IPS-15b (cell line): ENCODE measurements around the gene SSMEM1.

Source experiments
- H3K27me3 ChIP-seq: one replicate; pipeline ENCODE4 v1.6.1; 2013; ENCODE audit warnings: low read length; ENCODE audit not compliant: control insufficient read depth, insufficient read depth
- H3K36me3 ChIP-seq: one replicate; pipeline ENCODE4 v1.6.1; 2013; ENCODE audit warnings: low read length; ENCODE audit not compliant: control insufficient read depth, insufficient read depth
- H3K4me1 ChIP-seq: one replicate; pipeline ENCODE4 v1.6.1; 2013; ENCODE audit warnings: mild to moderate bottlenecking, low read length; ENCODE audit not compliant: control insufficient read depth, insufficient read depth
- H3K4me3 ChIP-seq: one replicate; pipeline ENCODE4 v1.5.1; 2013; ENCODE audit warnings: low read depth, low read length
- H3K9ac ChIP-seq: one replicate; pipeline ENCODE4 v1.6.1; 2013; ENCODE audit warnings: low read depth, mild to moderate bottlenecking, low read length
- H3K9me3 ChIP-seq: one replicate; pipeline ENCODE4 v1.6.1; 2013; ENCODE audit warnings: mild to moderate bottlenecking, low read length; ENCODE audit not compliant: control insufficient read depth, insufficient read depth

Gene SSMEM1

DNA sequence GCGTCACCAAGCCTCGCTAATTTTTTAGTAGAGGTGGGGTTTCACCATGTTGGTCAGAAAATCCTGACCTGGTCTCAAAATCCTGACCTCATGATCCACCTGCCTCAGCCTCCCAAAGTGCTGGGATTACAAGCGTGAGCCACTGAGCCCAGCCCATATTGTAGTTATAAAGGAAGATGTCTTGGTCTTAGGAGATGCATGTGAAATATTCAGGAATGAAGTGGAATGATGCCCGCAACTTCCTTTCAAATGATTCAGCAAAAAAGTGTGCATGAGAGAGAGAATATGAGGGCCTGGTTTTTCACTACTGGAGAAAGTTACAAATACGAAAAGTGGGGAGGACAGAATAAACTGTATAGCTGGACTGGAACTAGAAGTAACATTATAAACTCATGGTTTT lies 18.3 kb upstream of the SSMEM1 start:
- Histone ChIP-seq H3K9ac (no peak overlapping the region), H3K9me3 (no peaks in the 10 kb centered on the region), H3K36me3 (peaks cover 9% of the 10 kb centered on the region), H3K27me3 (no peaks in the 10 kb centered on the region), H3K4me3 (no peak overlapping the region), H3K4me1 (no peaks in the 10 kb centered on the region)

DNA sequence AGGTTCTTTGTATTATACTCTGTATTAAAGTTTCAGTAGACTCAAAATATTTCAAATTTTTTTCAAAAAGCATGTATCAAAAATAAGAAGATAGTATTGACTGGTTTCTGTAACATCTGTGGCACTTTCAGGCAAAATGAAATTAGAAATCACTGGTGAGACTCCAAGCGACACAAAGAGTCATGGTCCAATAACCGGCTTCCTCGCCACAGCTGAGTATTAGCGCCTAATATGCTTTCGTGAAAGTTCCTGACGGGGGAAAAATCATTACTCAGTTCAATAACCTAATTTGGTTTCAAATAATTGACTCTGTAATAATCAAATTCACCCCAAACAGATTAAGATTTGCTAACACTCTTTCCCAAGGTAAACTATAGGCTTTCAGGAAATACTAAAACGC lies 15.9 kb upstream of the SSMEM1 start:
- Histone ChIP-seq H3K9me3 (no peaks in the 10 kb centered on the region), H3K9ac (no peak overlapping the region), H3K4me3 (no peak overlapping the region), H3K36me3 (peaks cover 5% of the 10 kb centered on the region), H3K4me1 (no peaks in the 10 kb centered on the region), H3K27me3 (no peaks in the 10 kb centered on the region)

DNA sequence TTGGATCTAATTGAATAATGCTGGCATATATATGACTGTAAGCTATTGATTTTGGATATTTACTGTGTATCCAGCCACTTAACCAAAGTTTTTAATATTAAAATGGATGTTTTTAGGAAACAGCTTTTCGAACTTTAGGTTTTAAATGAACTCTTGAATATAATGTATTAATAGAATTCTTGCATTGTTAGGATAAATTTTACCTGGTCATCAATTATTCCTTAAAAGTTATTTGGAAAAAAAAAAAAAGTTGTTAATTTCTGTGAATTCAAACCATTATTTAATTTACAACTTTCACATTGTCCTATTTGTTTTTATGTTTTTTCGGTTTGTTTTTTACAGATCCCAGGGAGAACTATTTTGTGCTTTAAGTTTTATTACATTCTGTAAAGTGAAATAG lies 12.3 kb upstream of the SSMEM1 start:
- H3K27me3 ChIP-seq = no peaks in the 10 kb centered on the region
- no peak overlapping the region for H3K4me3 ChIP-seq
- H3K36me3 ChIP-seq = peaks cover 3% of the 10 kb centered on the region
- H3K9ac ChIP-seq = no peak overlapping the region
- no peaks in the 10 kb centered on the region for H3K9me3 ChIP-seq
- H3K4me1 ChIP-seq = no peaks in the 10 kb centered on the region

DNA sequence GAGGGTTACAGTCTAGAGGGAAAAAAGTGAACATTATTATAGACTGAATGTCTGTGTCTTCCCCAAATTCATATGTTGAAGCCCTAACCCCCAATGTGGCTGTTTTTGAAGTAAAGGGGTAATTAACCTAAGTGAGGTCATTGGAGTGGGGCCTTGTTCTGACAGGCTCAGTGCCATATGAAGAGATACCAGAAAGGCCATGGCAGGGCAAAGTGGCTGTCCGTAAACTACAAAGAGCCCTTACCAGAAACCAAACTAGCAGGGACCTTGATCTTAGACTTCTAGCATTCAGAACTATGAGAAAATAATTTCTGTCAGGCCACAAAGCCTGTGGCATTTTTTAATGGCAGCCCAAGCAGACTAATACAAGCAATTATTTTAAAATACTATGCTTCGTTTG lies 11.2 kb upstream of the SSMEM1 start:
- Histone ChIP-seq H3K4me1 (no peaks in the 10 kb centered on the region), H3K9ac (no peak overlapping the region), H3K27me3 (no peaks in the 10 kb centered on the region), H3K9me3 (no peaks in the 10 kb centered on the region), H3K4me3 (no peak overlapping the region), H3K36me3 (peaks cover 7% of the 10 kb centered on the region)

DNA sequence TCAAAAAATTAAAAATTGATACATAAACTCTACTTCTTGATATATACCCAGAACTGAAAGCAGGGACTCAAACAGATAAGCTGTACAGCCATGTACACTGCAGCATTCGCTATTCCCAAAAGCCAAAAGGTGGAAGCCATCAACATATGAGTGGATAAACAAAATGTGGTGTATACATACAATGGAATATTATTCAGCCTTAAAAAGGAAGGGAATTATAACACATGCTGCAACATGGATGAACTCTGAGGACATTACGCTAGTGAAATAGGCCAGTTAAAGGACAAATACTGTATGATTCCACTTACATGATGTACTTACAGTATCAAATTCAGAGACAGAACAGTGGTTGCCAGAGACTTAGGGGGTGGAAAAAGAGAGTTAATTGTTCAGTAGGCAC lies 10.6 kb upstream of the SSMEM1 start:
- H3K36me3 ChIP-seq = peaks cover 12% of the 10 kb centered on the region
- no peaks in the 10 kb centered on the region for H3K27me3 ChIP-seq
- H3K4me3 ChIP-seq = no peak overlapping the region
- no peaks in the 10 kb centered on the region for H3K9me3 ChIP-seq
- no peak overlapping the region for H3K9ac ChIP-seq
- H3K4me1 ChIP-seq = no peaks in the 10 kb centered on the region

DNA sequence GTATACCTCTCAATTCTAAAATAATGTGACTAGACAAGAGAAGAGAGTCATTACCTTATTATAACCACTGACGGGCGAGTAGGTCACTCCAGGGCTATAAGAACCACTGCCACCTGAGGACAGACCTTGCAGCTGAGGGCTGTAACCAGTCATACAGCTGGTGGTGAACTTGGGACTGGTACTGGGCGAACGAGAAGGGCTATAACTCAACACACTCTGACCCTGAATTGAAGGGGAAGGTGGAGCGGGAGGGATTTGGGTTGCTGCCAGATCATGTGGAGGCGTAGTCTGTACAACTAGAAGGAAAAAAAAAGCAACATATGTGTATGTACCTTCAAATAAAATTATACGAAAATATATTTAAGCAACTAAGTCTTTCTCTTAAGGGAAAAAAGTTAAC lies 5.9 kb upstream of the SSMEM1 start:
- Histone ChIP-seq H3K36me3 (peaks cover 16% of the 10 kb centered on the region), H3K9me3 (no peaks in the 10 kb centered on the region), H3K4me3 (no peak overlapping the region), H3K9ac (no peak overlapping the region), H3K27me3 (no peaks in the 10 kb centered on the region), H3K4me1 (no peaks in the 10 kb centered on the region)

DNA sequence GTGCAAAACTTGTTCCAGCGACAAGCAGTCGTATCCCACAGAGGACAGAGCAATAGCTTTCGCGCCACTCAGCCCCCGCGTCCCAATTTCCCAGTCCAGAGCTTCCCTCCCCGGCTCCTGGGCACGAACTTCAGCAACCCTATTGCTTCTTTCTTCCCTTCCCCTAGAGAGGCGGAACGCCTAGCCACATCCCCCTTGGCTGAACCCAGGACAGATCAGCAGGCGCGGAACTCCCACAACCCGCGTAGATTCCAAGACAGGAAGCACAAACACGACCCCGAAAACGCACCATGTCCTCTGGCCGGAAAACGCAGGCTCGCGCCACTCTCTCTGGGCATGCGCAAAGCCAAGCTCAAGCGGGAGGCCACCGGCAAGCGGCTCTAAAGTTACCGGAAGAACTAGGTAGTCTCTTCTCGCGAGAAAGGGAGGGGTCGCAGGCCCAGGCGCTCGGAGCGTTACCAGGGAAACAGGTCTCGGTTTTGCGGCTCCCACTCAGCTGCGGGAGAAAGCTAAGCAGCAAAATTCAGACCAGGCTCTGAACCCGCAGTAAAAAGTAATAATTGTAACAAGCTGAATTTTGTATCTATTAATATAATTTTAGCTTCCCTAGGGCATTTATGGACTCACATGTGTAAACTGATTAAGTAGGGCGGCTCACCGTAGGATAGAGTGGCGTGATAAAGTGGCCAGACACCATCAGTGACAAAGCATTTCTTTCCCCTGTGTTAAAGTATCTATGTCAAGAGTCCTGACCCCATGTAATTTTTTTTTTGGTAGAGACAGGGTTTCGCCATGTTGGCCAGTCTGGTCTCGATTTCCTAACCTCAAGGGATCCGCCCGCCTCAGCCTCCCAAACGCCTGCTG lies 2.3 kb upstream of the SSMEM1 start, which contains the start of gene TMEM209:
TSS of gene TMEM209 (minus strand) at position 323 of the 864 bp plus-strand sequence. CDS start at position 292, 31 bp downstream.
- Histone ChIP-seq H3K9ac (peak within 1 kb of the TSS; percentile 99), H3K36me3 (peaks cover 13% of the 10 kb centered on the region), H3K9me3 (no peaks in the 10 kb centered on the region), H3K27me3 (no peaks in the 10 kb centered on the region), H3K4me3 (peak within 1 kb of the TSS; percentile 99), H3K4me1 (no peaks in the 10 kb centered on the region)

DNA sequence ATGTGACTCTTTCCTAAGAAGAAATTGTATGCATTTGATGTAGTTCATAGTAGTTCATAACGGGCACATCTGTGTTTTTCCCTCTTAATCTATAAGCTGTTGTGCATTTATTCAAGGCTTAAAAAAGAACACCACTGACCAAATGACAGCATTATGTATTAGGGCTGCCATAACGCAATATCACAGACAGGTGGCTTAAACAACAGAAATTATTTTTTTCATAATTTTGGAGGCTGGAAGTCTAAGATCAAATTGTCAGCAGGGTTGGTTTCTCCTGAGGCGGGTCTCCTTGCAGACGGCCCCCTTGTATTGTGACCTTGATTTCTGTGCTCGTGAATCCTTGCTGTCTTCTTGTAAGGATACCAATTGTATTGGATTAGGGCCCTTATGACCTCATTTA lies 627 bp upstream of the SSMEM1 start:
- Histone ChIP-seq H3K4me3 (no peak overlapping the region), H3K9me3 (no peaks in the 10 kb centered on the region), H3K27me3 (no peaks in the 10 kb centered on the region), H3K36me3 (peaks cover 5% of the 10 kb centered on the region), H3K9ac (no peak overlapping the region), H3K4me1 (no peaks in the 10 kb centered on the region)

DNA sequence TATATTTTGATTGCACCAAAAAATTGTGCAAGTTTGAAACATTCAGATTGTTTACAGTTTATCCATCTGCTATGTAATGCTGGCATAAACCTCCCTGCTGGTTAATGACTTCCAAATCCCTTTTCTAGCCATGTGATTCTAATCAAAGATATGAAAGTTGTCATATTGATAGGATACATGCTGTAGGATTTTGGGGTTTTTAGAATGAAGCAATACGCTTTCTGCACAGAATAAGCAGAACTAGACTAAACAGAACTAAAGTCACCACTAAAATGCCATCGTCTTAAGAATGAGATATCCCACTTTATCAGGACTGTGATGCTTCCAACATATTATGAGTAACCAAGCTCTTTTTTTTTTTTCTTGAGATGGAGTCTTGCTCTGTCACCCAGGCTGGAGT lies 856 bp downstream of the SSMEM1 start:
- Histone ChIP-seq H3K27me3 (no peaks in the 10 kb centered on the region), H3K9ac (no peak overlapping the region), H3K4me1 (no peaks in the 10 kb centered on the region), H3K9me3 (no peaks in the 10 kb centered on the region), H3K4me3 (no peak overlapping the region), H3K36me3 (peaks cover 2% of the 10 kb centered on the region)

DNA sequence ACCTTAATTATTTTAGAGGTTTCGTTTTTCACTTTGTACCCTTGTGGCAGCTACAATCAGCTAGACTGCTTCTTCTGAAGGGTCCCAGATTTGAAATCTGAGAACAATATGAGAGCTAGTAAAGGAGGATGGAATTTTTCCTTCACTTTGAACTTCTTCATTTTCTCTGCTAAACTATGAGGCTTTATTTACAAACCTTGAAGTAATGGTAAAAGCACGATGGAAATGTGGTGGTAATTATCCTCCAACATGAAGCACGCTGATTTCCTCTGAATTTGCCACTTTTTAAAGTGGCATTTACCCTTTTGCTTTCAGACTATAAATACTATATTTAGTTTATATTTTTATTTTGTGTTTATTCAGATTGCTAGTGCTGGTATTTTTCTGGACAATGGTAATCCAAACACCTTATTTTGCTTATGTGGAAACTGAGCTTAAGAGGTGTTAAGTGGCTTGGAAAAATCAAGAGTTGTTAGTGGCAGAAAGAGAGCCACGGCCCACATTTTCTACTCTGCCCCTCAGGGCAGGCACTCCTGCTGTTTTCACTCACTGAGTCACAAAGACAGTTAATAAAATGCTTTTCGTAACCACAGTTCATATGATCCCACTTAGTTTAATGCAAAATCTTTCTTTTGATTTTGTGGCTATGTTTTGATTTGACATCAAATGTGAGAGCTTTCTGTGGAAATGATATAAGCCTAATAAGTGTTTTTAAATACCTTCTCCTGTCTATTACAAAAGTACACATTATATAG lies 2.7 kb downstream of the SSMEM1 start:
- Histone ChIP-seq H3K9ac (no peak overlapping the region), H3K4me1 (no peaks in the 10 kb centered on the region), H3K9me3 (no peaks in the 10 kb centered on the region), H3K27me3 (no peaks in the 10 kb centered on the region), H3K4me3 (no peak overlapping the region), H3K36me3 (no peaks in the 10 kb centered on the region)

DNA sequence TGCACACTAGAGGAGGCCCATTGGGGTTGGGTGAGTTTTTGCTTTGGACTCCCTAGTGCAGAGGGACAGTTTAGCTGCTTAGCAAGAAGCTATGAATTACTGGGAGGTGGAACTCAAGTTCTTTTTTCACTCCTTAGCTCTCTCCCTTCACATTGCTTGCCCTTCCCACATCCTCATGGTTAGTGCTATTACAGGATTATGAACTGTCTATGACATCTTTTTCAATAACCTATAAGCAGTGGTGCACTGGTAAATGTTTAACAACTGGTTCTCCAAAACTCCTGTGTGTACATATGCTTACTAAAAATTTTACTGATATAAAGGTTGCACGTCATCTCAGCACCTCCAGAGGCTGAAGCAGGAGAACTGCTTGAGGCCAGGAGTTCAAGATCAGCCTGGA lies 6.2 kb downstream of the SSMEM1 start:
- no peaks in the 10 kb centered on the region for H3K36me3 ChIP-seq
- H3K9me3 ChIP-seq = no peaks in the 10 kb centered on the region
- no peaks in the 10 kb centered on the region for H3K27me3 ChIP-seq
- H3K9ac ChIP-seq = no peak overlapping the region
- no peaks in the 10 kb centered on the region for H3K4me1 ChIP-seq
- no peak overlapping the region for H3K4me3 ChIP-seq

DNA sequence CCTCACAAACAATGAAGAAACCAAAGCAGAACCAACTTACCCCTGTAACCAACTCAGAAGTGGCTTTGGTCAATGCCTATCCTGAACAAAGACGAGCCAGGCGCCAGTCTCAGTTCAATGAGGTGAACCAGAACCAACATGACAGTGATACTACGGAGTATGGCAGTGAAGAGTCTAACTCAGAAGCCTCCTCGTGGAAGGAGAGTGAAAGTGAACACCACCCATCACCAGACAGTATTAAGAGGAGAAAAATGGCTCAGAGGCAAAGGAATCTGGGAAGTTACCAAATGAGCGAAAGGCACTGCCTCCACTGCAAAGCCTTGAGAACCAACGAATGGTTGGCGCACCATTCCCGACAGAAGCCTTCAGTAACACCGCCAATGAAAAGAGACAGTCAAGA lies 8.4 kb downstream of the SSMEM1 start:
- Histone ChIP-seq H3K9me3 (no peaks in the 10 kb centered on the region), H3K9ac (no peak overlapping the region), H3K27me3 (no peaks in the 10 kb centered on the region), H3K36me3 (no peaks in the 10 kb centered on the region), H3K4me1 (no peaks in the 10 kb centered on the region), H3K4me3 (no peak overlapping the region)
